Mesenchymal stem cell (in vitro differentiated cells and primary cell): ENCODE results near the gene RPF1.

Experiments used
- DNase-seq: peaks from one replicate; pipeline ENCODE4 v3.0.0-alpha.2; 2013
- H2AFZ ChIP-seq: one replicate; pipeline ENCODE4 v1.6.1; 2013; ENCODE audit warnings: low read depth, mild to moderate bottlenecking, control low read depth, inconsistent platforms, low read length, moderate library complexity
- H2AK5ac ChIP-seq: 2 replicates; pipeline ENCODE4 v1.6.1; 2013; ENCODE audit warnings: low read length, moderate library complexity, mild to moderate bottlenecking, inconsistent platforms; ENCODE audit not compliant: severe bottlenecking
- H2BK120ac ChIP-seq: one replicate; pipeline ENCODE4 v1.6.1; 2013; ENCODE audit warnings: low read depth, mild to moderate bottlenecking, inconsistent platforms, low read length, moderate library complexity
- H2BK12ac ChIP-seq, 2 experiments: one replicate each; pipeline ENCODE4 v1.6.1; 2013; ENCODE audit warnings: inconsistent platforms in 2 of 2, low read length in 2 of 2, mild to moderate bottlenecking in 2 of 2, moderate library complexity in 2 of 2, control low read depth in 1 of 2
- H2BK15ac ChIP-seq: one replicate; pipeline ENCODE4 v1.6.1; 2013; ENCODE audit warnings: mild to moderate bottlenecking, low read depth, inconsistent platforms; ENCODE audit not compliant: poor library complexity, severe bottlenecking
- H2BK5ac ChIP-seq: 2 replicates; pipeline ENCODE4 v1.6.1; 2013; ENCODE audit warnings: low read depth, mild to moderate bottlenecking, low read length, control low read depth, inconsistent platforms; ENCODE audit not compliant: poor library complexity, severe bottlenecking
- H3K14ac ChIP-seq, 2 experiments: one replicate each; pipeline ENCODE4 v1.6.1; 2013; ENCODE audit warnings: inconsistent platforms in 2 of 2, low read length in 2 of 2, control low read depth in 1 of 2, mild to moderate bottlenecking in 1 of 2, moderate library complexity in 1 of 2
- H3K18ac ChIP-seq, 2 experiments: one replicate each; pipeline ENCODE4 v1.6.1; 2013; ENCODE audit warnings: inconsistent platforms in 2 of 2, low read length in 2 of 2, control low read depth in 1 of 2, low read depth in 1 of 2, mild to moderate bottlenecking in 1 of 2
- H3K23ac ChIP-seq, 2 experiments: one replicate each; pipeline ENCODE4 v1.6.1; 2013; ENCODE audit warnings: inconsistent platforms in 2 of 2, low read length in 2 of 2, mild to moderate bottlenecking in 2 of 2, moderate library complexity in 2 of 2, control low read depth in 1 of 2
- H3K27ac ChIP-seq: 2 replicates; pipeline ENCODE4 v1.5.1; 2013; ENCODE audit warnings: mild to moderate bottlenecking, moderate library complexity, low read length, control low read depth, inconsistent platforms; ENCODE audit not compliant: poor library complexity, severe bottlenecking
- H3K27me3 ChIP-seq, 2 experiments: 2 replicates each; pipeline versions ENCODE4 v1.6.1 to v1.7.0; 2013; ENCODE audit warnings: low read length in 2 of 2, mild to moderate bottlenecking in 2 of 2, moderate library complexity in 2 of 2, control low read depth in 1 of 2, inconsistent platforms in 1 of 2; ENCODE audit not compliant: control insufficient read depth in 1 of 2, insufficient read depth in 1 of 2
- H3K36me3 ChIP-seq, 2 experiments: 2 replicates each; pipeline versions ENCODE4 v1.6.1 to v1.7.0; 2013; ENCODE audit warnings: low read length in 2 of 2, control low read depth in 1 of 2, inconsistent platforms in 1 of 2, low read depth in 1 of 2, mild to moderate bottlenecking in 1 of 2; ENCODE audit not compliant: insufficient read depth in 2 of 2, control insufficient read depth in 1 of 2
- H3K4ac ChIP-seq, 2 experiments: one replicate each; pipeline ENCODE4 v1.6.1; 2013; ENCODE audit warnings: inconsistent platforms in 2 of 2, low read length in 2 of 2, mild to moderate bottlenecking in 2 of 2, moderate library complexity in 2 of 2, control low read depth in 1 of 2, low read depth in 1 of 2
- H3K4me1 ChIP-seq: 2 replicates; pipeline ENCODE4 v1.6.1; 2013; ENCODE audit warnings: low read depth, low read length, control low read depth; ENCODE audit not compliant: control insufficient read depth, insufficient read depth
- H3K4me2 ChIP-seq: 2 replicates; pipeline ENCODE4 v1.6.1; 2013; ENCODE audit warnings: low read length, mild to moderate bottlenecking, inconsistent platforms; ENCODE audit not compliant: poor library complexity, severe bottlenecking
- H3K4me3 ChIP-seq, 2 experiments: 2 replicates each; pipeline versions ENCODE4 v1.5.1 to v1.7.0; 2013; ENCODE audit warnings: low read length in 2 of 2, mild to moderate bottlenecking in 2 of 2, control low read depth in 1 of 2, low read depth in 1 of 2; ENCODE audit not compliant: insufficient read depth in 1 of 2
- H3K79me1 ChIP-seq: replicated peaks from 2 replicates; pipeline ENCODE4 v1.6.1; 2013; ENCODE audit warnings: mild to moderate bottlenecking, control low read depth, low read length, inconsistent platforms; ENCODE audit not compliant: poor library complexity, severe bottlenecking
- H3K9ac ChIP-seq: 2 replicates; pipeline ENCODE4 v1.7.0; 2013; ENCODE audit warnings: mild to moderate bottlenecking, low read length, moderate library complexity
- H3K9me3 ChIP-seq: 2 replicates; pipeline ENCODE4 v1.7.0; 2013; ENCODE audit warnings: mild to moderate bottlenecking, low read length; ENCODE audit not compliant: control insufficient read depth
- H4K8ac ChIP-seq: one replicate; pipeline ENCODE4 v1.6.1; 2013; ENCODE audit warnings: inconsistent platforms, mild to moderate bottlenecking, low read length, moderate library complexity
- H4K91ac ChIP-seq: one replicate; pipeline ENCODE4 v1.6.1; 2013; ENCODE audit warnings: mild to moderate bottlenecking, low read length, inconsistent platforms
- WGBS: methylation state at CpG from one replicate; pipeline ENCODE4 v1.1.7; 2013; ENCODE audit warnings: mixed read lengths; 5-methylcytosine and 5-hydroxymethylcytosine counted together

RPF1 gene

DNA sequence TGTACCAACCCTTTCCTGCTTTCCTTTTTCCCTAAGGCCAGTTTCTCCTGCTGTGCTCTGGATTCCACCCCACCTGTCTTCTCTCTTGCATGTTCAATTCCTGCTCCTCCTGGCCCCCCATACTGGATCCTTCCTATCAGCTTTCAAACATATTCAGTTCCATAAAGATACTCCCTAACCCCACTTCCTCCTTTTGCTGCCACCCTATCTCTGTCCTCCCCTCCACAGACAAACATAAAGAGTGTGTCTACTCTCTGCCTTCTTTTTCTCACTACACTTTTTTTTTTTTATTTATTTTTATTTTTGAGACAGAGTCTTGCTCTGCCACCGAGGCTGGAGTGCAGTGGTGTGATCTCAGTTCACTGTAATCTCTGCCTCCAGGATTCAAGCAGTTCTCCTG, 16.9 kb upstream of the RPF1 start:
- no peak overlapping the region for H4K91ac ChIP-seq
- WGBS = 73% methylated on average over 1 of the region's 1 CpG
- H3K14ac ChIP-seq = no peak overlapping the region
- no peak overlapping the region for H2BK120ac ChIP-seq
- no peak overlapping the region for H3K23ac ChIP-seq
- no peak overlapping the region for H3K4me3 ChIP-seq
- no peak overlapping the region for H2BK12ac ChIP-seq
- no peak overlapping the region for H2AK5ac ChIP-seq
- no peak overlapping the region for H3K4me2 ChIP-seq
- no peaks in the 10 kb centered on the region for H3K36me3 ChIP-seq
- H3K9ac ChIP-seq = no peak overlapping the region
- no peak overlapping the region for H2AFZ ChIP-seq
- no peak overlapping the region for H2BK15ac ChIP-seq
- peaks cover 16 to 23% of the 10 kb centered on the region in 2 experiments for H3K27me3 ChIP-seq
- no peak overlapping the region for H3K27ac ChIP-seq
- H4K8ac ChIP-seq = no peak overlapping the region
- no peak overlapping the region for H2BK5ac ChIP-seq
- H3K79me1 ChIP-seq = no peaks in the 10 kb centered on the region
- no peak for DNase-seq
- H3K4me1 ChIP-seq = no peaks in the 10 kb centered on the region
- H3K18ac ChIP-seq = no peak overlapping the region
- H3K9me3 ChIP-seq = no peaks in the 10 kb centered on the region
- H3K4ac ChIP-seq = no peak overlapping the region

DNA sequence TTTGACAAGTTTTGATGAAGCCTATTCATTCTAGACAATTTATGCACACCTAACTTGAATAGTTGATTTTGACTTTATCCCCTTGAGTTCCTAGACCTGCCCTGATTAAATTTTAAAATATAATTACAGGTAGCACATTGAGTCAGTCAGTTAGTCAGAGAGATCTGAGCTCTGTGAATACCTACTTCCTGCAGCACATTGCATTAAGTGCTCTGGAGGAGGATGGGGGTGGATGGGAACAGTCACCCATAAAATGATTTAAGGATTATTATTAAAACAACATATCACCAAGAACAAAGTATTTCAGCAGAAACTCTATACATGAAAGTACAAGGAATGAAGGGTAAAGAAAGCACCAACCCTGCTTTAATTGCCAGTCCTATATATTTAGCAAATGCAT, 11.8 kb upstream of the RPF1 start:
- Histone ChIP-seq H2AK5ac (no peak overlapping the region), H3K27ac (no peak overlapping the region), H2AFZ (no peak overlapping the region), H3K9me3 (no peaks in the 10 kb centered on the region), H3K4me3 (no peak overlapping the region), H3K4me2 (no peak overlapping the region), H3K27me3 (peaks cover 10% of the 10 kb centered on the region in 2 experiments), H2BK12ac (no peak overlapping the region), H3K23ac (no peak overlapping the region), H3K79me1 (no peaks in the 10 kb centered on the region), H3K18ac (no peak overlapping the region), H2BK15ac (no peak overlapping the region), H3K9ac (no peak overlapping the region), H2BK120ac (no peak overlapping the region), H4K8ac (no peak overlapping the region), H3K4ac (no peak overlapping the region), H4K91ac (no peak overlapping the region), H3K14ac (no peak overlapping the region), H3K4me1 (no peaks in the 10 kb centered on the region), H2BK5ac (no peak overlapping the region), H3K36me3 (no peaks in the 10 kb centered on the region)
- no peak for DNase-seq

DNA sequence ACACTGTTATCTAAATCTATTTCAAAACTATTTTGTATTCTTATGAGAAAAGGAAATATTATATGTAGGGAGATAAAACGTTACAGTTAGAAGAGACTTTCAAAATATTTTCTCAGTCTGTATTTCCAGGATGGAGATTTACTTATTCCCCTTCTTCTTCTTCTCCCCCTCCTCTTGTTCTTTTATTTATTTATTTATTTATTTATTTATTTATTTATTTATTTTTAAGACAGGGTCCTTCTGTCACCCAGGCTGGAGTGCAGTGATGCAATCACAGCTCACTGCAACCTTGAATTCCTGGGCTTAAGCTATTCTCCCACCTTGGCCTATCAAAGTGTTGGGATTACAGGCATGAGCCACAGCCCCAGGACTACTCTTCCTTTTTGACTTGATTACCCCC, 2.8 kb upstream of the RPF1 start:
- Histone ChIP-seq H3K23ac (no peak overlapping the region), H3K14ac (no peak overlapping the region), H3K4me2 (no peak overlapping the region), H2BK12ac (no peak overlapping the region), H2AFZ (no peak overlapping the region), H3K9me3 (peaks cover 4% of the 10 kb centered on the region), H3K18ac (no peak overlapping the region), H3K4ac (no peak overlapping the region), H3K4me3 (no peak overlapping the region), H2BK15ac (no peak overlapping the region), H2BK120ac (no peak overlapping the region), H3K79me1 (no peaks in the 10 kb centered on the region), H3K27ac (no peak overlapping the region), H2BK5ac (no peak overlapping the region), H3K27me3 (peaks cover 0 to 5% of the 10 kb centered on the region in 2 experiments), H4K91ac (no peak overlapping the region), H3K4me1 (no peaks in the 10 kb centered on the region), H4K8ac (no peak overlapping the region), H3K9ac (no peak overlapping the region), H2AK5ac (no peak overlapping the region), H3K36me3 (peaks cover 0 to under 1% of the 10 kb centered on the region in 2 experiments)
- no CpG with 5 or more reads among the region's 1 CpG for WGBS
- no peak for DNase-seq

DNA sequence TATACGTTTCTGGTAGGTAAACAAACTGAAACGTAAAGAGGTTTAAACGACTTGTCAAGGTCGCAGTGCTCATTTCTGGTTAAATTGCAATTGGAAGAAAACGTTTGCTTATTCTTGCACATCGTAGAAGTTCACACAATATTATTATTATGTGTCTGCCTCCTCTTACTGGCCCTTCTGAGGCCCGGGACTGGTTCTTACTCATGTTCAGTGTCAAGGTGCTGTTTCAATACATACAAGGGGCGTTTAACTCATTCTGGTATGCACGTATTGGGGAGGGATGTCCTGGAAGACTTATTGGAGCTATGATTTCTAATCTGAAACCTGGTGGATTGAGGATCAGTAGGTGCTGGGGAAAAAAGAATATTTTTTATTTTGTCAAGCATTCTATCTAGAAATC, 932 bp downstream of the RPF1 start:
- Histone ChIP-seq H3K79me1 (no peaks in the 10 kb centered on the region), H3K9me3 (peaks cover 4% of the 10 kb centered on the region), H4K8ac (no peak overlapping the region), H2AK5ac (no peak overlapping the region), H2BK12ac (no peak overlapping the region), H3K4me2 (peak overlapping the region; percentile 54), H2BK120ac (no peak overlapping the region), H2AFZ (no peak overlapping the region), H3K14ac (no peak overlapping the region), H3K4ac (no peak overlapping the region), H3K9ac (peak overlapping the region; percentile 94), H4K91ac (no peak overlapping the region), H3K27ac (no peak overlapping the region), H3K18ac (no peak overlapping the region), H3K36me3 (peaks cover 8 to 35% of the 10 kb centered on the region in 2 experiments), H2BK5ac (no peak overlapping the region), H3K4me3 (peak overlapping the region; percentile 84 to 96), H2BK15ac (no peak overlapping the region), H3K4me1 (no peaks in the 10 kb centered on the region), H3K27me3 (peaks cover 0 to 5% of the 10 kb centered on the region in 2 experiments), H3K23ac (no peak overlapping the region)
- WGBS = 32% methylated on average over 8 of the region's 9 CpGs
- DNase-seq = no peak
